NCI-H2196 (cell line): ENCODE results near the gene CENPP.

Experiments used
- DNase-seq: peaks from one replicate; lab custom pipeline; 2025; ENCODE audit not compliant: unreplicated experiment; lab: John Stamatoyannopoulos, UW

The CENPP gene

DNA sequence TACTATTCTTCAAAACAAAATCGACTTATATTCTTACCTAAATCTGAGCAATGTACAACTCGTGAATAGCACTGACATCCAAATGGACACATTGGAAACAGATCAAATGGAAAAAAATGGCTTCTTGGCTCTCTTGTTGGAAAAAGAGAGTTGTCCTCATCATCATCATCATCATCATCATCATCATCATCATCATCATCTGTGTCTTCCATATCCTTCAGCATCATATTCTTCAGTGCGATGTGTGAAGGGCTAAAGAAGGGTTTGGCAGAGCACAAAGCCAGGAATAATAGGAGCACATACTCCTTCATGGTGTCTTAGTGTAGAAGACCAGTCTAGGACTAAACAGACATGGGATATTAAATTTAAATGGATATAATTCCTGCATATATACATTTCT is 148.8 kb downstream of the CENPP start:
- DNase-seq, result no peak

DNA sequence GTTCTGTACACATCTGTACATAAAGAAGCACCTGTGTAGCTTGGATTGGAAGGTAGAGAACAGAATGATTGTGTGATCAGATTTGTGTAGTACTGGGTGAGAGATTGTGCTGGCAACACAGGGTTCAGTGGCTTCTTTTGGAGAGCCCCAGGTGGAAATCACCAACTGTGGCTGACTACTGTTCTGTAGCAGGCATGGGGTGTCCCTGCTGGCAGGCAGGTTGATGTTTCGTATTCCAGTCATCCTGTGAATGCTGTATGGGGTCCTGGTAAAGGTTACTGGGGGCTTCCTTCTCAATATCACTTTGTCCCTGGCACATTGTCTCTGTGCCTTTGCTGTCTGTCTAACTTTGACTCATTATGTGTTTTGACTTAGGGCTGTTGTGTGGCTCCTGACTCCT is 151.2 kb downstream of the CENPP start:
- DNase-seq, result no peak

DNA sequence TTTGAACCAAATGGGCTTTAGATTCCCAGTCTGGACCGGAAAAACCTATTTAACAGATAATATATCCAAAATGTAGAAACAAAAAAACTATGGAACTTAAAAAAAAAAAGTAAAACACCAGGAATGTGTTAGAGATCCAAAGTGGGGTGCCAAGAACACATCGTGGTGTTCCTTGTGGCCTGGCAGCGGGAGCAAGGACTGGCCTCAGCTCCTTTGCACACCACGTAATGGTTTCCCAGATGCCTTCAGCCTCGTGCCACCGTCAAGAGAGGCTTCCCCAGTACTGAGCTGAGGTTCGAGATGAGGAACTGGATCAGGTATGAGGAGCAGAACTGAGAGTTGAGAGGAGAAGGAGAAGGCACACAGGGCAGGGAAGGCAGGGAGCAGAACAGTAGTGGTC is 153.0 kb downstream of the CENPP start:
- no peak for DNase-seq

DNA sequence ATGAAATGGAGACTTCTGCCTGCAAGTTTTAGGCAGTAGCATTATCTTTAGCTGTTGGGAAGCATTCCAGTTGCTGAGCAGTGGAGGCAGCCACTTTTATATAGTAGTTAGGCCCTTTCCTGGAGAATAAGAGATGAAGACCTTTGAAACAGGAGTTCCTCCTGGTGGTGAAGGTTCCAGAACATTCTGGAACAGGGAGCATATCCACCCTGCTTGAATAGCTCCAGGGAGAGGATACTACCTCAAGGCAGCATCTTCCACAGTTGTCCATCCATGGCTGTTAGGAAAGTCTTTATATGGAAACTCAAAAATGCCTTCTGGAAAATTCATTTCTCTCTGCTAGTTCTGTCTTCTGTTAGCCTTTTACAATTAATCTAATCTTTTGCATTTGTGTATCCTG is 153.6 kb downstream of the CENPP start:
- no peak for DNase-seq

DNA sequence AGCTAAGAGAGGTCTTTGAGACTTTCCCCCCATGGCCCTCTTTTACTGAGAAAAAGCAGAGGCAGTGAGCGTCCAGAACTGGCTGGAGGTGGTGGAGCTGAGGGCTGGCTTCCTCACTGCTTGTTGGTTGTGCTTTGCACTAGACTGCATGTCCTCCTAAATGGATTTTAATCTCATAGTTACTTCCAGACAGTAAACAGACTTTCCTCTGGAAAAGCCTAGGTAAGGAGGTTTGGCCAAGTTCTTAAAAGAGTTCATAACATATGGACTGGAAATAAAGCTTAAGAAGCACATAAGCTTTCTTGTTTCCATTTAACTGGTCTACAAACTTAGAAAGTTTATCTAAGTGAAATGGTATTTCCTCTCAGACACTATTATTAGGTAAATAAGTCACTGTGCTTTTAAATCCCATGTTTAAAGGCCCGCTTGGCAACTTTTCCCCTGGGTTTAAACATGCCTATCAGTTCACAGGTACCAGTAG is 154.6 kb downstream of the CENPP start:
- DNase-seq, result no peak

DNA sequence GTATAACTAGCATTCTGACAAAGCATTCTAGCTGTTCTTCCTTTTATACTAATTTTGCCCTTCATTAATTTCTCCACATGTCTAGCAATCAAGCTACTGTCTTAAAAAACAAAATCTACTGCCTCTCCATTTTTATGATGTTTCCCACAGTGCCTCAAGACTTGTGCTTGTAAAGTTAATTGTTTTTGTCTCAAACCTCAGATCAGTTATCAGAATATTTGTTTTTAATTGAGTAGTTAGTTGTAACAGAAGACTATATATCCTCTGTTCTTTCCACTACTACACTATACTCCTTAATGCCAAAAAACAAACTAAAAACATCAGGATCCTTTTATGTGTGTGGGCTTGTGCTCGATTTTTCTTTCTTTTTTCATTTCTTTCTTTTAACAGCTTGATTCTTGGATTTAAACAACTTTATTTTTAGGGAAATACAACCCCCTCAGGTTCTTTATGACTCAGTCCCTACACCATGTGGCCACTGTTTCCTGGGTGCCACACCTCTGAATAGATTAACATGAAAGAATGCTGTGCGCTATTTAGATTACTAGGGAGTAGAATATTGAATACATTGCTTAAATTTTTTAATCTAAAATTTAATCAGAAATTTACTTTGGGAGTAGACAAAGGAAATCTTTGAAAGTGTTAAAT is 155.4 kb downstream of the CENPP start:
- no peak for DNase-seq

DNA sequence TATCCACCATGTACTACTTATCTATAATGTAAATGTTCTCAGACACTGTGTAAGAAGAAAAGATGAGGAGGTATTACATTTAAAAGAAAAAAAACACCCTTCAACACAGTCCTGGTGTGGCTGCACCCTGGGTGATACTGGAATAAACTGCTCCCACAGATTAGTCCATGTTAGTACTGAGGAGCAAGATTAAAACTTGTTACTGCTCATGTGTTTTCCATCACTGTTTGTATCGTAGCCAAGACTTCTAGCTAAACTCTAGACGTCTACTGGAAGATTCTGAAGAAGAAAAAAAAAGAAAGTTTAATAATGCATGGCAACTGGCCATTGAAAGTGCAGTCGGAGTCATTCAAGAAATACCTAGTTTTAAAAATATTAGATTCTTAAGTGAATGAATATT is 156.6 kb downstream of the CENPP start, which contains the start of gene ASPN:
TSS of gene ASPN (minus strand) at position 178 of the 400 bp plus-strand sequence.
- DNase-seq, result no peak

DNA sequence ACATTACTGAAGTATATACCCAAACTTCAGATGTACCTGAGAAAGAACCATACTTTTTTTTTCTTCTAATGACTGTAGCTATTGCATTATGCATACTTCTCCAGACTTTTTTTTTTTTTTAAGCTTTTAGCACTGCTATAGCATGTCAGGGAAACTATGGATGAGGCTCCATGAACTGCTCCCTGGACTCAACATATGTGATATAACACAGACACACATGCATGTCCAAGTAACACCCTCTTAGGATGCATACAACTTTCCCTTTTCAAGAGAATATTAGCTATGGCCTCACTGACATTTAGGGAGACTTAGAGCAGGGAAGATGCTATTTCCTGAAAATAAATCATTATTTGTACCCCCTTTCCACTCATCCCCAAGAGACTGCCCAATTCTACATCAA is 157.1 kb downstream of the CENPP start:
- no peak for DNase-seq

DNA sequence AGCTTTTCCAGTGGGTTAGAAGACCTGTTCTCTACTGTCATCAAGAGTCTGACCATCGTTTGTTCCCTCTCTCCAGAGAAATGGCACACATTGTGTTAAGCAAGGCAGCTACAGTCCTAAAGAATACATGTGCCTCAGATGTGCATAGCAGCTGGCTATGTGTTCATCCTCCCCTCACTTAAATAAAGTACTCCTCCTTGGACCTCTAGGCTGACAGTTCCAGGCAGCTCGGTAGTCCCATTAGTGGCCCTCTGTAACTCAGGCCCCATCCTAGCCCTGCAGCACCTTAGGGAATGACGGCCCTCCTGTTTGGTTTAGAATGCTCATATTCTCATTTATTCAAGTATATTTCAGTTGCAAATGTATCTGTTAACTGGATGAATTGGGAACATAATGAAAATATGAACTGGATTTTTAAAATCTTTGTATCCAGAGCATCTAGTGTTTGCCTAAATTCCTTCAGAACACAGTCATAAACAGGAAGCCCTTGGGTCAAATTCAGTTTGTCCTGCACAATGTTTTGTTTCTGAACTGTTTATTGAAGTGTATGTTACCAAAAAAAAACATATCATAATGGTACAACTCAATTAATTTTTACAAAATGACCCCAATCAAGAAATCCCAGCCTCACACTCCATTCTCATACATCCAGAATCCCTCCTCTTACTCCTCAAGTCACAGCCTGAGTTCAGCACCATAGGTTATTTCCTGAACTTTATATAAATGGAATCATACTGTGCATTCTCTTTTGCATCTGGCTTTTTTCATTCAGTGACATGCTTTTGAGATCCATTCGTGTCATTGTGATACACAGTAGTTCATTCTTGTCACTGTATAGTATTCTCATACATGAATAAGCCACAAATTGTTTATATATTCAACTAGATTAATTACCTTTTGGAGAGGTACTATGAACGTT is 158.1 kb downstream of the CENPP start:
- DNase-seq, result no peak

DNA sequence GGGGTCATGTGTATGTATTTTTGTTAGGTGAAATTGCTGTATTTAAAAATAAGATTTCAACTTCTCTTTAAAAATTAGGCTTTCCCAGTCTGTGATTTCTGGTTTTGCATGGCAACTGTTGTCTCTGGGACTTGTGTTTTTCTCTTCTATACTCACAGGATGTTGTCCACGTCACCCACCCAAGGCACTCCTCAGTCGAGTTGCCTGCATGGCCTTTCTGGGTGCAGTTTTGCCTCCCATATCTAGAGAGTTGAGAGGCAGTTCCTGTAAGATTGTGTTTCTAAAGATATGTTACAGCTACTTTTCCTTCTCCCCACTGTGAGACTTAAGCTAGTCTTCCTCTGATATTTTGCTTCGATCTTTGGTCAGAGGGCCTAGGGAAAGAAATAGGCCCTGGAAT is 158.8 kb downstream of the CENPP start:
- DNase-seq, result no peak

DNA sequence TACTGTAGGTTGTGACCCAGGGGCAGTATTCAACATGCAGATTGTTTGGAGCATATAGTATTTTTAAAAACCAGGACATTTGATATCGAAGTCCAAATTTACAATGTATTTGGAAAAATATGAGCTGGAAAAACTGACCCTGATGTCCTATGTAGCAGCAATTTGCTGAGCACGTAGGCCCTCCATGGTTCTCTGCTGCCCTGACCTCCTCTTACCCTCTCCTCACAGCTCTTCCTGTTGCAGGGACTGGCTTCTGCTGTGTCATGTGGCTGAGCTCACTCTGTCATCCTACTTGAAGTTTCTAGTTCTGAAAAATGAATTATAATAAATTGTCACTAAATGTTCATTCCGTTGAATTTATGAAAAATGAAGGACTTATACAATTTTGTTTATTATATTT is 160.6 kb downstream of the CENPP start:
- no peak for DNase-seq

DNA sequence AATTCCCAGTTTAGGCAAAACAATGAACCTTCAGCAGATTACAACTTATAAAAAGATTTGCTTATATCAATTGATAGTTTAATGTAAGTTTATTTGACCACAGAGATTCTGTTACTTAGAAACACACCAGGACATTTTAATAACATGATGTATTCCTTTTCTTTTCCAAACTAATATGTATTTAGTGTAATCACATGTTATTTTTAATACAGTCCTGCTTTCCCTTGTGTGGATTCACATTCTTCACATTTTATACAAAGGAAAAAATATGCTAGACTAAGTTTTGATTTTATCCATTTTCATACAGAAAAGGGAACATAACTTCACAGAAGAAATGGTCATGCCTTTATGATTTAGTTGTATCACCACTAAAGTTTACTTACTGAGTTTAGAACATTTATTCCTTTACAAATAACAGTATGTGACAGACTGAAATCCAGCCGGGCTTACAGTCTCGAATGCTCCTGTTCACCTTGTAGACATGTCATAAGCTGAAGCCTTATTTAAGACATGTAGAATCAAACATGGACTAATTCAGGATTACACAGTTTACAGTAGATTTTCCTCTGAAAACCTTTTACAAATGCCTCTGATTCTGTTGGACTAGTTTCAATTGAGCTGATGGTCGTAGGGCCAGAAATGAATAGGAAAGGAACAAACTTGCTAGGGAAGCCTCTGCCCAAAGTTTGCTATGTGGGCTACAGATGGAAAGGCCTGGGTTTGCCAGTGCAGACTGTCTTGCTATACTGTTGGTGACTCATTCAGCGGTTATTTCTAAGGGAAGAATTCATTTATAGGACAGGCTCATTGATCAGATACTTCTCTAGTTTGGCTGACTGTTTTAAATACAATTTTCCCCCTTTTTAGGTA is 163.2 kb downstream of the CENPP start:
- no peak for DNase-seq

DNA sequence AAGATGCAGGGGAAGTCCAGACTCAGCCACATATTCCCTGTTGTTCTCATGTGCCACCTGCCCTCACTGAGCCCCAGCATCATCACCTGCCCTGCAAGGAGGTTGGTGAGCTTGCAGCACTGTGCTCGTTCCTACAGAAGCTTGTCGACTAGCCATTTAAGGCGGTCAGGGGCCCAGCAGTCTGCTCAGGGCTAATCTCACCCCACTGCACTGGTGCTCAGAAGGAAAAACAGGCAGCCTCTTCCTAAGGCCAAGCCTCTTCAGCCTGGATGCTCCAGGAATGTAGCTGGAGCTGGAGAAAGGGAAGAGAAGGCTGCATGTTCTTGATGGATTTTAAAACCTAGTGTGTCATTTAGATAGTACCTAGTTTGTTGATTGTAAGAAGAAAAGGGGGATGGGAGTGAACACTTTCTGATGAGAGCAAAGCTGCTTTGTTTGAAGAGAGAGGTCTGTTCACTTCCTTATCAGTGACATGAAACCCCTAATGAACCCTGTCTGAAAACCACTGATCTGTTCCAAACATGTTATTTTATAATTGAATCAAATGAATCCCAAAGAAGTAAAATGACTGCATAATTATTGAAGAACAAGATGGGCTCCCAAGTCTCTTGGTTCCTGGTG is 167.1 kb downstream of the CENPP start:
- DNase-seq, result no peak

DNA sequence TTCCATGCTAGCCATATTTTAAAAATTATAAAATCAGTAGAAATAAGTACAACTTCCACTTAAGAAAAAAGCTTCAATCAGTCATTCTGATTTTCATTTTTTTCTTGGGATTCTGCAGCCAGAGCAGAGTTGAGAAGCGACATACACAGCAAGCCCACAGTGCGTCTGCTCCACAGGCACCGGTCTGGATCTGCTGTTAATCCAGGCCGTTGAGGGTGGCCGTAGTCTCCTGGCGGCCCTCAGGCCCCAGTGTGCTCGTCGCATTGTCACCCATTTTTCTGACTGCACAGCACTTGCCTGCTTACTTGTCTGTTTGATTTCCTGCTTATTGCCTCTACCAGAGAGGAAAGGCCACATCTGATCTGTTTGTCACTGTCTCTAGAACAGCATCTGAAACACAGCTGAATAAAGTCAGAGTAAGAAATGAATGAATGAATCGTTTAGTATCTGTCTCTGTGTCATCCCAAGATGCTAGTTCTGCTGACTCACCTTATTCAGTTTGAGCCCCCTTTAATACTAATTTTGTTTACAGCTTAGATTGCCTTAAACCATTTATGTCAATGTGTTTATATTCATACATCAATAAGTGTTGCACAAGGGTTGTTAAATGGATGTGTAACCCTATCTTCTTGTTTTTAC is 168.1 kb downstream of the CENPP start:
- DNase-seq, result no peak

DNA sequence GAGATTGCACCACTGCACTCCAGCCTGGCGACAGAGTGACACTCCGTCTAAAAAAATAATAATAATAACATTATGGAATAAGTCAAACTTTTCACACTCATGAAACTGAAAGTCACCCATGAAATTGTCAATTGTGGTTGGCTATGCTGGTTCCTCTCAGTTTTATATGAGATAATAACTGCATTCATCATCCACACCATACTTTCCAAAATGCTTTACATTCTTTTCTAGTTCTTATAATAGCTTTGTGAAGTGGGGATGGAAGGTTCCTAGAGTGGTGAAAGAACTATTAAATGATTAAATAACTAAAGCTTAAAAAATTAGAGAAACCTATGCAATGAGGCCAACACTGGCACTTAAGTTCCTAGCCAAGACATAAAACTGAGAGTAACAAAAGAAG is 169.1 kb downstream of the CENPP start:
- no peak for DNase-seq

DNA sequence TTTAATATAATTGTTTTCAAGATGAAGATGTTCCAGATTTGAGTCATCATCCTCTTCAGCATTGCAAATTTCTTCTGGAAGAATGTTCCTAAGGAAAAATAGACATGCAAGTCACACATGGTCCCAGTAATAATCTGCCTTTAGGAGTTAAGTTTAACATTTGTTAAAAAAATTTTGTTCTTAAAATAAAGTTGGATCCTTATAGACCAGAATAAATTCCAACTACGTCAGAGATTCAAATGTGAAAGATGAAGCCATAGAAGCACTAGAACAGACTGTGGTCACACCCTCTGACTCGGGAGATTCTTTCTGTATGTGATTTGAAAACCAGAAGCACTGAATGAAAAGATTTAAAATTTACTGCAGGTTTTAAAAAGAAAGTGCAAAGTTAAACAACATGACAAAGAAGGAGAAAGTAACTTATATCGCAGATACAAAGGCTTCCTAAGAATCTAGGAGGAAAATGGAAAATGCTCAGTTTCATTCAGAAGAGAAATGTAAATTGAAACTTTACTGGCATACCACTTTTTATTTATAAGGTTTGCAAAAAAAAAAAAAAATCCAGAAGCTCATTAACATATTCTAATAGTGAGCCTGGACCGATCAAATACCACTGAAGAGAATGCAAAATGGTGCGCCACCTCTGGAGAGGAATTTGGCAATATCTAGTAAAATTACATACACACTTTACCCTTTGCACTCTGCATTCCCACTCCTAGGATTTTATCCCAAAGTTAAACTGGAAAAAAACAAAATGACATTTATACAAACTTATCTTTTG is 170.8 kb downstream of the CENPP start:
- DNase-seq, result no peak

DNA sequence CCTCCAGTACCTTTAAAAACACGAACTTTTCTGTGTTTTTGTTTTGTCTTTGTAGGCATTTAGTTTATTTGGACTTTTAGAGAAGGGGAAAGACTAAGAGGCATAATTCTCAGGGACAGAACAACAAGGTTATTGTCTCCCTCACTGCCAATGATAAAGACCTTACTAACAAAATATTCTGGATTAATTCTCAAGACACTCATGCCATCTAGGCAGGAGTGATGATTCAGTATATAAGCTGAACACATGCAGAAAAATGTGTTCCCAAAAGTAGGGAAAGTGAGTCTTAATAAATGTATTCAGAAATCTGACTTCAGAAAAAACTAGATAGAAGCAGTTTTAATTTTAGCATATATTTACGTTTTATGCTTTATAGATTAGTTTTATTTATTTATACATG is 173.9 kb downstream of the CENPP start:
- no peak for DNase-seq

DNA sequence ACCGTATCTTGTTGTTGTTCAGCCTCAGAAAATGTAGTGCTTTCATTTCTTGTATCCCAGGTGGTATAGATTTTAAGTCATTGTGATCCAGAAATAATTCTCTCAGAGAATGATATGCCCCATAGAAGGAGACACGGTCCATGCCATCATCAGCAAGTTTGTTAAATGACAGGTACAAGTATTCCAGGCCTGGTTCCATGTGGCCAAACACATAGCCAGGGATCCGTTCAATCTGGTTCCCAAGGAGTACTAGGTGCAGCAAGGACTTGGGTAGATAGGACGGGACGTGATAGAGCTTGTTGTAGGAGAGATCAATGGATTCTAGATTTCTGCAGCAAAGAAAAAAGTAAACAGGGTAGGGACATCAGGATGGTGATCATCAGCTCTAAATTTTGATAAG is 175.0 kb downstream of the CENPP start:
- DNase-seq, result no peak

DNA sequence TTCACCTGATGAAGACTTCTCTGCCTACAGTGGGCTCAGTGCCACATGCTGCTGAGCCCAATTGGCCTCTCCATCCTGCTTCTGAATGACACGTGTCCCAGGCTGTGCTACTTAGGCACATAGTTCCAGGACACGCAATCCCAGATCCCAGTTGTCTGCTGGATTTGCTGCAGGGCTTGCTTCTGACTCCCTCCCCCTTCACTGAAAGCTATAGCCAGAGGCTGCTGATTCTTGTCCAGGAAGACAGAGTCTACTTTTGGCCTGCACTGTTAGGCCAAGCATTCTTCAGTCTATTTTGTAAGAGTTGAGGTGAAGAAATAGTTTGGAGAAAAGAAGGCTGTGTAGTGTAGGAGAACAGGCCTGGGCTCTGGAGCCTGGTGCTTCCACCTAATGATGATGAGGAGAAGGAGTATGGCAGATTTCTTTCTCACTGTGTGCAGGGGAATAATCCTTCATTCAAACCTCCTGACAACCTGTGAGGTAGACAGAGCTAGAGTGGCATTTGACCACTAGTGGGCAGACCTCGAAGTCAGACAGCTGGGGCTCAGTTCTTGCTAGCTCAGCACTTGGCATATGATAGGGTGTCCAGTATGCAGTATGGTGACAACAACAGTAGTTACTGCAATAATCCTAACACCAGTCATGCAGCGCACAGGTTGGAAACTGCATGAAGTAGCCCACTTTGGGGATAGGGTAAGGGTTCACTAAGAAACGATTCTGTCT is 176.1 kb downstream of the CENPP start:
- peak; percentile 22 for DNase-seq
